Neural cell (in vitro differentiated cells): ENCODE results near the gene AFDN.

Source experiments
- CTCF ChIP-seq: fragments of 450-650 bp; IDR thresholded peaks from 2 replicates; pipeline ENCODE4 v1.5.1; 2014; ENCODE audit warnings: antibody characterized with exemption, mild to moderate bottlenecking, moderate library complexity; ENCODE audit not compliant: poor library complexity, severe bottlenecking
- EP300 ChIP-seq: fragments of 450-650 bp; conservative IDR thresholded peaks from 2 replicates; pipeline ENCODE4 v1.6.1; 2014; ENCODE audit warnings: antibody characterized with exemption, mild to moderate bottlenecking, moderate library complexity; ENCODE audit not compliant: poor library complexity, severe bottlenecking
- EZH2 ChIP-seq: fragments of 200-600, 300-800 bp; shearing (Covaris generic), sonication (generic); IDR thresholded peaks from 2 replicates; pipeline ENCODE4 v1.6.1; 2014; ENCODE audit warnings: antibody characterized with exemption, low read length, borderline replicate concordance, mild to moderate bottlenecking; ENCODE audit not compliant: insufficient read depth, poor library complexity, severe bottlenecking
- MXI1 ChIP-seq: fragments of 450-650 bp; conservative IDR thresholded peaks from 2 replicates; pipeline ENCODE4 v1.6.1; 2014; ENCODE audit warnings: antibody characterized with exemption, mild to moderate bottlenecking; ENCODE audit not compliant: poor library complexity, severe bottlenecking
- POLR2AphosphoS5 ChIP-seq: IDR thresholded peaks from 2 replicates; pipeline ENCODE4 v1.6.1; 2012
- RAD21 ChIP-seq: fragments of 450-650 bp; conservative IDR thresholded peaks from 2 replicates; pipeline ENCODE4 v1.6.1; 2014; ENCODE audit warnings: antibody characterized with exemption, mild to moderate bottlenecking, moderate library complexity
- REST ChIP-seq: IDR thresholded peaks from 2 replicates; pipeline ENCODE4 v1.6.1; 2012; ENCODE audit warnings: borderline replicate concordance
- SMC3 ChIP-seq: fragments of 450-650 bp; conservative IDR thresholded peaks from 2 replicates; pipeline ENCODE4 v1.6.1; 2014; ENCODE audit warnings: antibody characterized with exemption, mild to moderate bottlenecking, moderate library complexity; ENCODE audit not compliant: poor library complexity
- TAF1 ChIP-seq: IDR thresholded peaks from 2 replicates; pipeline ENCODE4 v1.6.1; 2012; ENCODE audit warnings: low read depth

DNA sequence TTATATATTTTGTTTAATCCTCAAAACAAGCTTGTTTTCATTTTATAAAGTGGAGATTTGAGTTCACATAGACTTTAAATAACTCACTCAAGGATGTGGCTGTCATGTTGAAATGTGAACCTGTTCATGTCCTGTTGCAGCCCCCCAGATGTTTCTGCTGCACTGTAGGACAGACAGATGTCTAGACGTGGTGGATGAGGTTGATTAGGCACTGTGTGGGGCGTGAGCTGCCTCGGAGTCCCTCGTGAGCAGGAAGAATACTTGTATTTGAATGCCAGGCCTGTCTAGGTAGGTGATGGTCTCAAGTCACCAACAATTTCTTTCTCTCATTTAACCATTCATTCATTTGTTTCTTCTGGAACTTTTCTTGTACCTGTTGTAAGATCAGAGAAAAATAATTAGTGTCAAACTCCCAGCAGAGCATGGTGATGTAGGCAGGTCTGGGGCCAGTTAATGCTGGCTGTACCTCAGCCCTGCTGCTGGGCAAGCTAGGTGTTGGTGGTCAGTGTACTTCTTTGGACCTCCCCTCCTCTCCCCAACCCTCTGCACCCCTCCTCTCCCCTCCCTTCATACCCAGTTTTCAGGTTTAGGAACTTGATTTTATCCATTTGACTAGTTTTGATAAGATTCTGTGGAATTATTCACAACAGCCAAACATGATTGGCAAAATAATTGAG lies 34.0 kb downstream of the AFDN start:
- no peak for TF ChIP-seq TAF1
- TF ChIP-seq EZH2, result no peak
- TF ChIP-seq CTCF, result no peak
- TF ChIP-seq MXI1, result no peak
- TF ChIP-seq EP300, result no peak
- TF ChIP-seq POLR2AphosphoS5, result no peak
- TF ChIP-seq SMC3, result no peak
- no peak for TF ChIP-seq RAD21
- TF ChIP-seq REST, result no peak
